Endothelial cell of umbilical vein (primary cell): ENCODE measurements around the gene MICALL2. TPM values are rescaled to one million over a fixed set of nuclear protein-coding genes. Genes with fewer than 3 reads are reported as not detected.
A peak's percentile ranks its signal among the peaks of the same experiment; 100 is the strongest.

Experiments
- BruUV-seq: library from RNA; stranded (reverse); fragments of 400-500 nt; replicated peaks from 2 replicates; lab custom pipeline; 2021; lab: Mats Ljungman, UMichigan
- CTCF ChIA-PET: fragments of 300-600, 350-600 bp; sonication (Branson Sonifier 250); formaldehyde crosslinking; loops from one replicate; lab custom pipeline; 2021; ENCODE audit warnings: antibody characterized with exemption, inconsistent platforms; lab: Charles Lee
- POLR2A ChIA-PET: fragments of 300-600, 350-600 bp; sonication (Branson Sonifier 250); formaldehyde crosslinking; loops from one replicate; lab custom pipeline; 2021; ENCODE audit warnings: antibody characterized with exemption, inconsistent platforms; lab: Charles Lee
- DNase-seq: peaks from one replicate; pipeline ENCODE4 v3.0.0-alpha.2; 2011; ENCODE audit warnings: low read depth, low spot score
- FAIRE-seq: peaks from 2 replicates; lab custom pipeline; 2011; peaks lifted over from hg19 to GRCh38; lab: Jason Lieb, UNC
- H2AFZ ChIP-seq: 2 replicates; pipeline ENCODE4 v1.6.0; 2012; ENCODE audit warnings: low read depth, low read length, control low read depth, inconsistent platforms
- H3K27ac ChIP-seq: 2 replicates; pipeline ENCODE4 v1.5.1; 2011; ENCODE audit warnings: low read depth, mild to moderate bottlenecking, control low read depth, low read length, moderate library complexity; ENCODE audit not compliant: insufficient read depth
- H3K27me3 ChIP-seq, 2 experiments: 2 replicates each; pipeline versions ENCODE4 v1.6.0 to v1.6.1; 2011; ENCODE audit warnings: low read length in 2 of 2, mixed read lengths in 1 of 2; ENCODE audit not compliant: control insufficient read depth in 2 of 2, insufficient read depth in 2 of 2
- H3K36me3 ChIP-seq, 2 experiments: 2 replicates in 1 of 2; 3 replicates in 1 of 2; pipeline ENCODE4 v1.5.1; 2011; ENCODE audit warnings: low read length in 2 of 2, mild to moderate bottlenecking in 1 of 2, moderate library complexity in 1 of 2; ENCODE audit not compliant: control insufficient read depth in 2 of 2, insufficient read depth in 2 of 2; ENCODE audit errors: extremely low read depth in 1 of 2
- H3K4me1 ChIP-seq: 3 replicates; pipeline ENCODE4 v1.5.1; 2011; ENCODE audit warnings: mild to moderate bottlenecking, low read length; ENCODE audit not compliant: control insufficient read depth, insufficient read depth; ENCODE audit errors: extremely low read depth
- H3K4me2 ChIP-seq: 2 replicates; pipeline ENCODE4 v1.6.1; 2011; ENCODE audit warnings: low read length, control low read depth, mixed read lengths; ENCODE audit not compliant: insufficient read depth
- H3K4me3 ChIP-seq, 3 experiments: fragments of 200-600 bp in 1 of 3; sonication (generic), shearing (Covaris generic) in 1 of 3; replicated peaks in 1 of 3; 2 replicates each; pipeline ENCODE4 v1.5.1; 2011 to 2016; ENCODE audit warnings: control low read depth in 3 of 3, low read length in 3 of 3, mild to moderate bottlenecking in 2 of 3, inconsistent platforms in 1 of 3, low read depth in 1 of 3, moderate library complexity in 1 of 3; ENCODE audit not compliant: insufficient read depth in 1 of 3
- H3K79me2 ChIP-seq: 2 replicates; pipeline ENCODE4 v1.6.0; 2012; ENCODE audit warnings: low read length, inconsistent platforms; ENCODE audit not compliant: control insufficient read depth, insufficient read depth
- H3K9ac ChIP-seq: replicated peaks from 2 replicates; pipeline ENCODE3; 2011; ENCODE audit warnings: low read length, control low read depth; ENCODE audit not compliant: insufficient read depth; ENCODE audit errors: extremely low read depth
- H3K9me1 ChIP-seq: replicated peaks from 3 replicates; pipeline ENCODE4 v1.6.0; 2011; ENCODE audit warnings: mild to moderate bottlenecking, low read length; ENCODE audit not compliant: control insufficient read depth, insufficient read depth; ENCODE audit errors: extremely low read depth
- H3K9me3 ChIP-seq: replicated peaks from 2 replicates; pipeline ENCODE4 v1.5.1; 2012; ENCODE audit warnings: low read length, inconsistent platforms; ENCODE audit not compliant: control insufficient read depth, insufficient read depth
- H4K20me1 ChIP-seq: replicated peaks from 2 replicates; pipeline ENCODE3; 2011; ENCODE audit warnings: mild to moderate bottlenecking, low read length; ENCODE audit not compliant: control insufficient read depth, insufficient read depth; ENCODE audit errors: extremely low read depth
- CTCF ChIP-seq, 2 donors: IDR thresholded peaks; 1 replicate in 1 of 2; 2 replicates in 1 of 2; pipeline ENCODE4 v1.5.1; 2011; ENCODE audit warnings: low read length in 2 of 2, mild to moderate bottlenecking in 2 of 2, moderate library complexity in 2 of 2, control low read depth in 1 of 2, inconsistent platforms in 1 of 2, low read depth in 1 of 2; ENCODE audit not compliant: insufficient read depth in 1 of 2; ENCODE audit errors: extremely low read depth in 1 of 2
- EZH2 ChIP-seq: IDR thresholded peaks from 2 replicates; pipeline ENCODE4 v1.6.1; 2012; ENCODE audit warnings: borderline replicate concordance, low read depth, mild to moderate bottlenecking, moderate library complexity, low read length, inconsistent platforms; ENCODE audit not compliant: severe bottlenecking
- GATA2 ChIP-seq: IDR thresholded peaks from 2 replicates; pipeline ENCODE4 v1.7.0; 2011; ENCODE audit warnings: low read depth, mild to moderate bottlenecking, moderate library complexity, mixed read lengths, low read length; ENCODE audit not compliant: insufficient read length, insufficient read depth
- JUN ChIP-seq: IDR thresholded peaks from 2 replicates; pipeline ENCODE4 v1.6.1; 2011; ENCODE audit warnings: borderline replicate concordance, low read depth; ENCODE audit not compliant: insufficient read length, insufficient read depth
- POLR2A ChIP-seq: IDR thresholded peaks from 2 replicates; pipeline ENCODE4 v1.6.1; 2012; ENCODE audit warnings: low read depth, mild to moderate bottlenecking, control low read depth, low read length
- POLR2AphosphoS5 ChIP-seq: IDR thresholded peaks from 2 replicates; pipeline ENCODE4 v1.6.1; 2012; ENCODE audit warnings: low read depth, mild to moderate bottlenecking, control low read depth, low read length, moderate library complexity; ENCODE audit not compliant: insufficient read depth
- dilution Hi-C: fragments of 300-500 bp; cut with MboI; formaldehyde crosslinking; loops from one replicate; pipeline ENCODE4 v1.15.0; 2019; ENCODE audit warnings: low sequenced_read_pairs; ENCODE audit not compliant: extremely low pct_ligation_motif_present
- intact Hi-C: fragments of 100-400 bp; cut with micrococcal nuclease; formaldehyde crosslinking; loops from one replicate; pipeline ENCODE4 v1.10.0; 2022
- polyA plus RNA-seq, 4 experiments: library from polyadenylated mRNA; depleted of rRNA in 3 of 4; stranded (reverse) in 3 of 4; unstranded in 1 of 4; fragments of >200 nt; gene quantifications; 2 replicates each; pipeline versions ENCODE4 v1.2.1 to v1.2.3, GENCODE V29; 2011 to 2012; ENCODE audit warnings: missing spikeins in 1 of 4
- total RNA-seq: library from RNA; stranded (reverse); gene quantifications from 2 replicates; pipeline ENCODE4 v1.2.3, GENCODE V29; 2021

Gene MICALL2
- total and polyA plus RNA-seq, 2 donors (not counting 3 experiments of a cell fraction or from before 2014, with no cell fraction given) = 29.8 to 46.3 TPM

GRCh38 chr7:1423264-1423811 is 35.9 kb downstream of the MICALL2 start:
- dilution Hi-C loops = no loop called here
- H3K4me1 ChIP-seq = no peaks in the 10 kb centered on the region
- intact Hi-C loops = loop anchor here (2.0 kb wide), 1 partner anchor 35 kb away; the partner anchor contains the start of gene MICALL2
- H3K27ac ChIP-seq = no peak overlapping the region
- H4K20me1 ChIP-seq = no peaks in the 10 kb centered on the region
- no peak overlapping the region for H3K4me2 ChIP-seq
- no peak for DNase-seq
- no peaks in the 10 kb centered on the region for H3K79me2 ChIP-seq
- peaks cover 6% of the 10 kb centered on the region in 2 experiments for H3K27me3 ChIP-seq
- no peaks in the 10 kb centered on the region for H3K9me1 ChIP-seq
- no peak overlapping the region for H3K4me3 ChIP-seq
- no TSS peak for BruUV-seq
- H2AFZ ChIP-seq = no peak overlapping the region
- FAIRE-seq = no peak
- TF ChIP-seq POLR2AphosphoS5 (no peak), JUN (no peak), EZH2 (peak; percentile 57), GATA2 (no peak), POLR2A (no peak)
- H3K9me3 ChIP-seq = no peaks in the 10 kb centered on the region
- CTCF ChIA-PET = interaction anchor here (1.0 to 1.7 kb wide), 3 partner anchors 8 to 9 kb away, joined by 3 to 7 read pairs (median 3); no protein-coding TSS in a partner anchor
- H3K36me3 ChIP-seq = no peaks in the 10 kb centered on the region
- H3K9ac ChIP-seq = no peak overlapping the region
- POLR2A ChIA-PET = no interaction called here

- dilution Hi-C loops (no loop called here), intact Hi-C loops (loop anchor here (2.0 kb wide), 1 partner anchor 36 kb away; the partner anchor contains the start of gene MICALL2)
- Histone ChIP-seq H3K36me3 (no peaks in the 10 kb centered on the region), H3K27ac (no peak overlapping the region), H3K4me2 (no peak overlapping the region), H3K9ac (no peak overlapping the region), H3K4me3 (no peak overlapping the region), H3K9me3 (no peaks in the 10 kb centered on the region), H2AFZ (no peak overlapping the region), H3K4me1 (no peaks in the 10 kb centered on the region), H3K9me1 (no peaks in the 10 kb centered on the region), H3K27me3 (peaks cover 6% of the 10 kb centered on the region in 2 experiments), H3K79me2 (no peaks in the 10 kb centered on the region), H4K20me1 (no peaks in the 10 kb centered on the region)
- DNase-seq = no peak
- ChIA-PET POLR2A (no interaction called here), CTCF (interaction anchor here (1.1 to 1.7 kb wide), 2 partner anchors 9 to 10 kb away, joined by 3 to 7 read pairs; no protein-coding TSS in a partner anchor)
- no peak for FAIRE-seq
- no TSS peak for BruUV-seq
- TF ChIP-seq GATA2 = no peak
- TF ChIP-seq EZH2 = peak; percentile 8
- TF ChIP-seq CTCF (IDR thresholded peaks at IDR 0.05; ENCODE audit: extremely low read depth in 1 of 2, insufficient read depth in 1 of 2, low read depth in 1 of 2, low read length in 2 of 2) = no peak
These were observed 36.6 kb downstream of the MICALL2 start for GRCh38 chr7:1422512-1423263.
